Neural cell (in vitro differentiated cells): ENCODE data around the gene SLC25A34.

Experiments used
- MXI1 ChIP-seq: fragments of 450-650 bp; conservative IDR thresholded peaks from 2 replicates; pipeline ENCODE4 v1.6.1; 2014; ENCODE audit warnings: antibody characterized with exemption, mild to moderate bottlenecking; ENCODE audit not compliant: poor library complexity, severe bottlenecking
- POLR2AphosphoS5 ChIP-seq: IDR thresholded peaks from 2 replicates; pipeline ENCODE4 v1.6.1; 2012
- TF ChIP-seq, protein P1 (sequence below): fragments of 450-650 bp; IDR thresholded peaks from 2 replicates; pipeline ENCODE4 v1.5.1; 2014; ENCODE audit warnings: antibody characterized with exemption, mild to moderate bottlenecking, moderate library complexity; ENCODE audit not compliant: poor library complexity, severe bottlenecking

DNA sequence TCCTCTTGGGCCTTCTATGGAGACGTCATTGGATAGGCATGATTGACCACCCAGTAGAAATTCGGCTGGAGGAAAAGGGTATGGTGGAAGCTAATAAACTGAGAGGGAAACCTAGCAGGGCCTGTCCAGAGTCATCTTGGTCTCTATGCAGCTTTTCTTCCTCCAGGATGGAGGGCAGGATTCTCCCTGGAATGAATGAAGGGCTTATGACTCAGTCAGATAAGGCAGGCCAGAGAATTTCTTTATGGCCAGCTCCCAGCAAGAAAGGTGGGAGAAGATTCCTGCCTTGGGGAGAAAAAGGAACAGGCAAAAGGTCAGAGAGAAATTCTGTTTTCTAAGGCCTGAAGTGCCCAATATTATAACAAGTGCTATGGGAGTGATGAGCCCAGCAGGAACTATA is 39.6 kb downstream of the SLC25A34 start:
- TF ChIP-seq MXI1 = no peak
- TF ChIP-seq POLR2AphosphoS5 = no peak
- TF ChIP-seq, protein P1, sequence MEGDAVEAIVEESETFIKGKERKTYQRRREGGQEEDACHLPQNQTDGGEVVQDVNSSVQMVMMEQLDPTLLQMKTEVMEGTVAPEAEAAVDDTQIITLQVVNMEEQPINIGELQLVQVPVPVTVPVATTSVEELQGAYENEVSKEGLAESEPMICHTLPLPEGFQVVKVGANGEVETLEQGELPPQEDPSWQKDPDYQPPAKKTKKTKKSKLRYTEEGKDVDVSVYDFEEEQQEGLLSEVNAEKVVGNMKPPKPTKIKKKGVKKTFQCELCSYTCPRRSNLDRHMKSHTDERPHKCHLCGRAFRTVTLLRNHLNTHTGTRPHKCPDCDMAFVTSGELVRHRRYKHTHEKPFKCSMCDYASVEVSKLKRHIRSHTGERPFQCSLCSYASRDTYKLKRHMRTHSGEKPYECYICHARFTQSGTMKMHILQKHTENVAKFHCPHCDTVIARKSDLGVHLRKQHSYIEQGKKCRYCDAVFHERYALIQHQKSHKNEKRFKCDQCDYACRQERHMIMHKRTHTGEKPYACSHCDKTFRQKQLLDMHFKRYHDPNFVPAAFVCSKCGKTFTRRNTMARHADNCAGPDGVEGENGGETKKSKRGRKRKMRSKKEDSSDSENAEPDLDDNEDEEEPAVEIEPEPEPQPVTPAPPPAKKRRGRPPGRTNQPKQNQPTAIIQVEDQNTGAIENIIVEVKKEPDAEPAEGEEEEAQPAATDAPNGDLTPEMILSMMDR = no peak
